ENCODE measurements around the gene RBPMS2.

DNA sequence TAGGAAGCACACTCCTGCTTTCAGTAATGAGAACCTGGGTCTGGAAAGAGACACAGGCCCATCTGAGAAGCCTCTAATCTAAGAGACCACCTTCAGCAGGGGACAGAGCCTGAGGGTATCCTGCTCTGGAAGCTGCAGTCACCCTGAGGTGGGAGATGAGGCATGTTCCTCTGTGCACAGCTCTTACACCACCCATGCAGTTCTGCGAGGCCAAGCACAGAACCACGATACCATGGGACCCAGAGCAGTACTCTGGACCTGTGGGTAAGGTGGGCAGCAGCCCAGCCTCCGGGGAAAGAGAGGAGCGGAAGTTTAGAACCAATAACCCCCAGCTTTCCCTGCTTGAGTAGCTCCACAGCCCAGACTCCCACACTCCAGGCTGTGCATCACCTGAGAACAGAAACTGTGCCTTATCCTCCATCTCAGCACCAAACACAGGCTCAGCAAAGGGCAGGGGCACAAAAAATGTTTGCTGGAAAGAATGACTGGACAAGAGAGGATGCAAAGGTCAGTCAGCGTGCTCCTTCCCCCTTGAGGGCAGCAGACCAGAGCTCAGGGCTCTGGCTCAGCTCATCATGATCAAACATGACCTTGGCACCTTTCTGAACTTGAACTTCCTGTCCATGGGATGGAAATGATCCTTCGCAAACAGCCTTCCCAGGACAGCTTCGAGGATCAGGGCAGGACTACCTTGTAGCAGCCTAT lies 43.1 kb downstream of the RBPMS2 start:
- TF ChIP-seq, protein P1, sequence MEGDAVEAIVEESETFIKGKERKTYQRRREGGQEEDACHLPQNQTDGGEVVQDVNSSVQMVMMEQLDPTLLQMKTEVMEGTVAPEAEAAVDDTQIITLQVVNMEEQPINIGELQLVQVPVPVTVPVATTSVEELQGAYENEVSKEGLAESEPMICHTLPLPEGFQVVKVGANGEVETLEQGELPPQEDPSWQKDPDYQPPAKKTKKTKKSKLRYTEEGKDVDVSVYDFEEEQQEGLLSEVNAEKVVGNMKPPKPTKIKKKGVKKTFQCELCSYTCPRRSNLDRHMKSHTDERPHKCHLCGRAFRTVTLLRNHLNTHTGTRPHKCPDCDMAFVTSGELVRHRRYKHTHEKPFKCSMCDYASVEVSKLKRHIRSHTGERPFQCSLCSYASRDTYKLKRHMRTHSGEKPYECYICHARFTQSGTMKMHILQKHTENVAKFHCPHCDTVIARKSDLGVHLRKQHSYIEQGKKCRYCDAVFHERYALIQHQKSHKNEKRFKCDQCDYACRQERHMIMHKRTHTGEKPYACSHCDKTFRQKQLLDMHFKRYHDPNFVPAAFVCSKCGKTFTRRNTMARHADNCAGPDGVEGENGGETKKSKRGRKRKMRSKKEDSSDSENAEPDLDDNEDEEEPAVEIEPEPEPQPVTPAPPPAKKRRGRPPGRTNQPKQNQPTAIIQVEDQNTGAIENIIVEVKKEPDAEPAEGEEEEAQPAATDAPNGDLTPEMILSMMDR (IDR thresholded peaks at IDR 0.05) = no peak
- TF ChIP-seq POLR2A (IDR thresholded peaks at IDR 0.05) = no peak
